Astrocyte of the cerebellum (primary cell): ENCODE data around the gene SEC24B.

Experiments used
- DNase-seq: peaks from one replicate; pipeline ENCODE4 v3.0.0-alpha.2; 2011; ENCODE audit warnings: low read depth
- H3K4me3 ChIP-seq: 2 replicates; pipeline ENCODE4 v1.5.1; 2011; ENCODE audit warnings: mild to moderate bottlenecking, low read depth, low read length, moderate library complexity
- CTCF ChIP-seq: IDR thresholded peaks from 2 replicates; pipeline ENCODE4 v1.5.1; 2012; ENCODE audit warnings: low read length, low read depth, moderate library complexity, mild to moderate bottlenecking; ENCODE audit errors: missing control alignments
- in situ Hi-C: cut with HindIII; loops from 2 replicates; pipeline ENCODE4 v1.10.0; 2017; ENCODE audit warnings: low sequenced_read_pairs

SEC24B gene

GRCh38 chr4:109411964-109412363 is 21.7 kb upstream of the SEC24B start:
- DNase-seq: no peak
- no peak overlapping the region for H3K4me3 ChIP-seq
- no peak for TF ChIP-seq CTCF
- in situ Hi-C loops: loop anchor here (5.0 kb wide), 1 partner anchor 585 kb away; no protein-coding TSS in a partner anchor

- TF ChIP-seq CTCF: no peak
- DNase-seq: no peak
- in situ Hi-C loops: loop anchor here (5.0 kb wide), 1 partner anchor 585 kb away; no protein-coding TSS in a partner anchor
- H3K4me3 ChIP-seq: no peak overlapping the region
Measured at GRCh38 chr4:109412776-109413175, 20.8 kb upstream of the SEC24B start.

- no peak for TF ChIP-seq CTCF
- in situ Hi-C loops: loop anchor here (5.0 kb wide), 1 partner anchor 588 kb away; no protein-coding TSS in a partner anchor
Measured at GRCh38 chr4:109414938-109415337, 18.7 kb upstream of the SEC24B start.

GRCh38 chr4:109418588-109418987 is 15.0 kb upstream of the SEC24B start:
- TF ChIP-seq CTCF: no peak
- no peak overlapping the region for H3K4me3 ChIP-seq
- in situ Hi-C loops: no loop called here

More at GRCh38 chr4:109414938-109415337, 18.7 kb upstream of the SEC24B start:
- no peak overlapping the region for H3K4me3 ChIP-seq
- DNase-seq: peak; percentile 55

GRCh38 chr4:109419679-109420078 is 13.9 kb upstream of the SEC24B start:
- no peak for TF ChIP-seq CTCF

More at GRCh38 chr4:109418588-109418987, 15.0 kb upstream of the SEC24B start:
- DNase-seq: no peak

GRCh38 chr4:109424093-109424841 is 9.3 kb upstream of the SEC24B start:
- TF ChIP-seq CTCF: no peak
- no peak overlapping the region for H3K4me3 ChIP-seq
- DNase-seq: no peak
- in situ Hi-C loops: no loop called here

More at GRCh38 chr4:109419679-109420078, 13.9 kb upstream of the SEC24B start:
- no peak for DNase-seq
- in situ Hi-C loops: no loop called here
- H3K4me3 ChIP-seq: no peak overlapping the region
